Progenitor cell of endocrine pancreas (in vitro differentiated cells): Measurements from ENCODE around the gene FOXK1. TPM values are rescaled to one million over a fixed set of nuclear protein-coding genes. Genes with fewer than 3 reads are reported as not detected.

ENCODE experiments used
- DNase-seq: peaks from one replicate; pipeline ENCODE4 v3.0.0; 2021; ENCODE audit warnings: low spot score; ENCODE audit not compliant: unreplicated experiment
- H3K27ac Mint-ChIP-seq: 2 replicates; pipeline ENCODE4 v1.8.0; 2021; ENCODE audit warnings: mild to moderate bottlenecking, moderate library complexity, mixed read lengths
- H3K27me3 Mint-ChIP-seq: 2 replicates; pipeline ENCODE4 v1.8.0; 2021; ENCODE audit warnings: mixed read lengths
- H3K36me3 Mint-ChIP-seq: 2 replicates; pipeline ENCODE4 v1.8.0; 2022; ENCODE audit warnings: mixed read lengths; ENCODE audit not compliant: insufficient read depth
- H3K4me1 Mint-ChIP-seq: 2 replicates; pipeline ENCODE4 v1.8.0; 2021; ENCODE audit warnings: low read depth, mixed read lengths
- H3K4me3 Mint-ChIP-seq: 2 replicates; pipeline ENCODE4 v1.8.0; 2021; ENCODE audit warnings: low read depth, mild to moderate bottlenecking, moderate library complexity, mixed read lengths
- H3K9me3 Mint-ChIP-seq: 2 replicates; pipeline ENCODE4 v1.8.0; 2021; ENCODE audit warnings: low read depth, mixed read lengths
- total RNA-seq: library from RNA; stranded (reverse); gene quantifications from 2 replicates; pipeline ENCODE4 v1.2.1, GENCODE V29; 2021
- TF ChIP-seq, protein P1 (sequence below): fragments of 200-600 bp; sonication (generic); IDR thresholded peaks from one replicate; pipeline ENCODE4 v1.5.0; 2021; ENCODE audit warnings: antibody characterized with exemption, mild to moderate bottlenecking; ENCODE audit not compliant: unreplicated experiment

FOXK1 gene
- total RNA-seq, 1 donor from 2014 or later: 47.6 TPM

DNA sequence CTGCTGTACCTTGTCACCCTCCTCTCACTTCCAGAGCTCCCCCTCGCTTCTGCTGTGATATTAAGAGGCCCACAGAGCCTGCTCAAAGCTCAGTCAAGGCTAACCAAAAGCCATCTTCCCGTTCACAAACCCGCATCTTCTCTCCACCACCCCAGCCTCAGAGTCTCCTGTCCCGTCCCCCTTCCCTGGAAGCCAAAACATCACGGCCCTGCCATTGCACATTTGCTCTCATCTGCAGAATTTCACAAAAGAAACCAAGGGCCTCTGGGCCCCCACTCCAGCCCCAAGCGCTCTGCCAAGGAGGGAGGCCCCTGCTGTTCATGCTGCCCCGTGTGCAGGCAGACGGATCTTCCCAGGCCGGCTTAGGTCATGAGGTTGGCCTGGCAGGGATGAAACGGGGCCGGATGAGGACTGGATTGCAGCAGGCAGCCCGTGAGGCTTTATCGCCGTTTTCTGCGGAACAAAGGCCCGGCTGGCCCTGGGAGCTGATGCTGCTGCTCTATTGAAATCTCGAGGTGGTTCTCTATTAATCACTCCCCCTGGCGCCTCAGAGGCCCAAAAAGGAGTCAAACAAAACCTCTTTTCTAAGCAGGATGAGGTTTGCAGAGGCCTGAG is 31.6 kb upstream of the FOXK1 start:
- H3K27me3 Mint-ChIP-seq: no peaks in the 10 kb centered on the region
- H3K4me3 Mint-ChIP-seq: peak overlapping the region; percentile 35
- H3K4me1 Mint-ChIP-seq: peaks cover 22% of the 10 kb centered on the region
- no peaks in the 10 kb centered on the region for H3K9me3 Mint-ChIP-seq
- H3K36me3 Mint-ChIP-seq: no peaks in the 10 kb centered on the region
- H3K27ac Mint-ChIP-seq: peak overlapping the region; percentile 99
- peak; percentile 35 for DNase-seq
- TF ChIP-seq, protein P1, sequence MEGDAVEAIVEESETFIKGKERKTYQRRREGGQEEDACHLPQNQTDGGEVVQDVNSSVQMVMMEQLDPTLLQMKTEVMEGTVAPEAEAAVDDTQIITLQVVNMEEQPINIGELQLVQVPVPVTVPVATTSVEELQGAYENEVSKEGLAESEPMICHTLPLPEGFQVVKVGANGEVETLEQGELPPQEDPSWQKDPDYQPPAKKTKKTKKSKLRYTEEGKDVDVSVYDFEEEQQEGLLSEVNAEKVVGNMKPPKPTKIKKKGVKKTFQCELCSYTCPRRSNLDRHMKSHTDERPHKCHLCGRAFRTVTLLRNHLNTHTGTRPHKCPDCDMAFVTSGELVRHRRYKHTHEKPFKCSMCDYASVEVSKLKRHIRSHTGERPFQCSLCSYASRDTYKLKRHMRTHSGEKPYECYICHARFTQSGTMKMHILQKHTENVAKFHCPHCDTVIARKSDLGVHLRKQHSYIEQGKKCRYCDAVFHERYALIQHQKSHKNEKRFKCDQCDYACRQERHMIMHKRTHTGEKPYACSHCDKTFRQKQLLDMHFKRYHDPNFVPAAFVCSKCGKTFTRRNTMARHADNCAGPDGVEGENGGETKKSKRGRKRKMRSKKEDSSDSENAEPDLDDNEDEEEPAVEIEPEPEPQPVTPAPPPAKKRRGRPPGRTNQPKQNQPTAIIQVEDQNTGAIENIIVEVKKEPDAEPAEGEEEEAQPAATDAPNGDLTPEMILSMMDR: no peak

DNA sequence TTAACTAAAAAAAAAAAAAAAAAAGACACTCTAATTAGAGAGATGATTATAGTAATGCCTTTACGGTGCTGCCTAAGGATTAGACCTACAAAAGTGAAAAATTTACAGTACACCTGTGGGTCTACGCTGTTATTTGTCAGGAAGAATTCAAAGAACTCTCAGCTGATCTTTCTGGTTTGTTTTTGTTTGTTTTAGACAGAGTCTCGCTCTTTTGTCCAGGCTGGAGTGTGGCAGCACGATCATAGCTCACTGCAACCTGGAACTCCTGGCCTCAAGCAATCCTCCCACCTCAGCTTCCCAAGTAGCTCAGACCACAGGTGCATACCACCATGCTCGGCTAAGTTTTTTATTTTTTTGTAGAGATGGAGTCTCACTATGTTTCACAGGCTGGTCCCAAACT is 28.3 kb upstream of the FOXK1 start:
- Mint-ChIP-seq H3K4me3 (no peak overlapping the region), H3K4me1 (peaks cover 22% of the 10 kb centered on the region), H3K27ac (peak overlapping the region; percentile 29), H3K36me3 (peaks cover 2% of the 10 kb centered on the region), H3K27me3 (no peaks in the 10 kb centered on the region), H3K9me3 (peaks cover 10% of the 10 kb centered on the region)
- TF ChIP-seq, protein P1: no peak
- DNase-seq: no peak

DNA sequence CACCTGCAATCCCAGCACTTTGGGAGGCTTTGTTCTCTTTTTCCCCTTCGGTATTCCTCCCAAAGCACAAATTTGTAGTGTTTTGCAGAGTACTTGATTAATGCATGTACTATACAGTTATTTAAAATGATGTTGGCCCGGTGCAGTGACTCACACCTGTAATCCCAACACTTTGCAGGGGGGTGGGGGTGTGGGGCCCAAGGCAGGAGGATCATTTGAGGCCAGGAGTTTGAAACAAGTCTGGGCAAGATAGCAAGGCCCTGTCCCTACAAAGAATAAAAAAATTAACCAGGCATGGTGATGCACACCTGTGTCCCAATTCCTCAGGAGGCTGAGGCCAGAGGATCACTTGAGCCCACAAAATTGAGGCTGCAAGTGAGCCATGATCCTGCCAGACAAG is 26.8 kb upstream of the FOXK1 start:
- Mint-ChIP-seq H3K36me3 (peaks cover 6% of the 10 kb centered on the region), H3K4me3 (no peak overlapping the region), H3K27me3 (peaks cover 3% of the 10 kb centered on the region), H3K9me3 (peaks cover 18% of the 10 kb centered on the region), H3K4me1 (peaks cover 20% of the 10 kb centered on the region), H3K27ac (no peak overlapping the region)
- TF ChIP-seq, protein P1: no peak
- DNase-seq: no peak

DNA sequence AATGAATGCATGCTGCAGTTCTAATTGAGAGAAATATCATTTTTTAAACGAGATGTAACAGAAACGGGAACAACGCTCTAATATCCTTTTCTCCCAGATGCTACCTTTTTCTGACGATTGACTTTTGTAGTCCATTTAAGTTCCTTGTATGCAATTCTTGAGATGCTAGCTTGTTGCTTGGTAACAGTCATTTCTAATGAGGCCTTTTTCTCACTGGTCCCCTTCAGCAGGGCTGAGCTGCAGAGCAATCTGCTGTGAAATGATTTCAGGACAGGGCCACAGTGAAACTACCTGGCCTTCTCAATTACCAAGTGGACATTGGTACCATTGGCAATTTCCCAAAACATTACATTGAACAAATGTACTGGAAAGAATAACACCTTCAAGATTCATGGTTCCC is 26.2 kb upstream of the FOXK1 start:
- peaks cover 20% of the 10 kb centered on the region for H3K9me3 Mint-ChIP-seq
- no peak overlapping the region for H3K4me3 Mint-ChIP-seq
- peaks cover 14% of the 10 kb centered on the region for H3K4me1 Mint-ChIP-seq
- H3K36me3 Mint-ChIP-seq: peaks cover 6% of the 10 kb centered on the region
- peaks cover 3% of the 10 kb centered on the region for H3K27me3 Mint-ChIP-seq
- H3K27ac Mint-ChIP-seq: no peak overlapping the region
- TF ChIP-seq, protein P1: no peak
- DNase-seq: no peak

DNA sequence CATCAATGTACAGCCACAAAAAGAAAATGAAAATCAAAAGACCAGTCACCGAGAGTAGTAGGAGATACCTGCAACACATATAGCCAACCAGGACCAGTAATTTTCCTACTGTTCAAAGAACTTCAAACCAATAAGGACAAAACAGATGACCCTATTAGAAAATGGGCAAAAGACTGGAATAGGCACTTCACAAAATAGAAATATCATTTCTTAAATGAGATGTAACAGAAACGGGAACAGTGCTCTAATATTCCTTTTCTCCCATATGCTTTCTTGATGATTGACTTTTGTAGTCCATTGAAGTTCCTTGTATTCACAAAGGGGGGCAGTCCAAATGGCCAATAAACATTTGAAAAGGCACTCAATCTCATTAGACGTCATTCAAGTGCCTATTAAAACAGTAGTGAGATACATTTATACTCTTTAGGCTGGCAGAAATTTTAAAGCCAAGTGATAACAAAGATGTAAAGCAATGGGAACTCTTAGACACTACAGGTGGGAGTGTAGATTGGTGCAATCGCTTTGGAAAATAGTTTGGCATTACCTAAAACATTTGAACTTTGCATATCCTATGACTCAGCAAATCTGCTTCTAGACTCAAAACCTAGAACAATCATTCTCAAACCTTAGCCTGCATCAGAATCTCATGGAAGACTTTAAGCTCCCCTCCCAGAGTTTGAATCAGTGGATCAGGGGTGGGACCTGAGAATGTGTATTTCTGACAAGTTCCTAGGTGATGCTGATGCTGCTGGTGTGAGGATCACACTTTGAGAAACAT is 24.3 kb upstream of the FOXK1 start:
- H3K9me3 Mint-ChIP-seq: peaks cover 20% of the 10 kb centered on the region

More for the DNA sequence above, 24.3 kb upstream of the FOXK1 start:
- peaks cover 6% of the 10 kb centered on the region for H3K36me3 Mint-ChIP-seq
- TF ChIP-seq, protein P1: no peak
- peaks cover 2% of the 10 kb centered on the region for H3K4me1 Mint-ChIP-seq
- no peak overlapping the region for H3K4me3 Mint-ChIP-seq
- DNase-seq: no peak
- H3K27me3 Mint-ChIP-seq: peaks cover 3% of the 10 kb centered on the region
- H3K27ac Mint-ChIP-seq: no peak overlapping the region
